Measurements from ENCODE around the gene KISS1.

KISS1 gene

DNA sequence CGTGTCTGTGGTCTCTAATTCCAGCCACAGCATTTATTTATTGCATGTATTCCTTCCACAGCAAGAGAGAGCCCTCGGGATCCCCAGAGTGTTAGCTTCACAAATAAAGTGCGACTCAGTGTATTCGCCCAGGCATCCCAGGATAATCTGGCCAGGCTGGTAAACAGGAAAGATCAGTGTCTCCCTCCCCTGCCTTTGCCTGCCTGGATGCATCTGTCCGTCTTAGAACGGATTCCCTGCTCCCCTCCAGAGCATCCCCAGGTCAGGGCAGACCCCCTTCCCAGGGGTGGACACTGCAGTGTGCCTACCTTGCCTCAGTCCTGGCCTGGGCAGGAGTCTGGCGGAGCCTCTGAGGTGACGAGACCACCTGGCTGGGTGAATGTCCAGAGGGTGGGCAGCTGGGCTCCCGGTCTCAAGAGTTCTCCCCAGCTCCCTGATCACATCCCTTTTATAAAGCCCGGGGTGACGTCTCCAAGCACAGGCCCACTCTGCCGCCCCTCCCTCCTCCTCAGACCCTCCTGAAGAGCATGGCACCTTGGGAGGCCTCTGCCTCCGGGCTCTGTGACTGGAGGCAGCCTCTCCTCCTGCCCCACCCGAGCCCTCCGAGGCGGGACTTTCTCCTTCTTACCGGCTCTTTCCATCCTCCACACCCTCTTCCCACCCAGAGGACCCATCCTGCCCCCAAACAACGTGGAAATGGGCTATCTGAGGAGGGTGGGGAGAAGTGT is at the start of gene KISS1:
TSS of gene KISS1 (minus strand) at position 424 of the 728 bp plus-strand sequence. CDS start 3,615 bp downstream, outside the sequence.
- TF ChIP-seq CTCF (IDR thresholded peaks at IDR 0.05) = no peak

GRCh38 chr1:204242920-204243319 is 46.6 kb upstream of the KISS1 start:
- no peak for TF ChIP-seq CTCF (IDR thresholded peaks at IDR 0.05)

- no peak for TF ChIP-seq CTCF (IDR thresholded peaks at IDR 0.05)
Measured at GRCh38 chr1:204241914-204242313, 45.6 kb upstream of the KISS1 start.

GRCh38 chr1:204241050-204241449 is 44.8 kb upstream of the KISS1 start:
- no peak for TF ChIP-seq CTCF (IDR thresholded peaks at IDR 0.05)

DNA sequence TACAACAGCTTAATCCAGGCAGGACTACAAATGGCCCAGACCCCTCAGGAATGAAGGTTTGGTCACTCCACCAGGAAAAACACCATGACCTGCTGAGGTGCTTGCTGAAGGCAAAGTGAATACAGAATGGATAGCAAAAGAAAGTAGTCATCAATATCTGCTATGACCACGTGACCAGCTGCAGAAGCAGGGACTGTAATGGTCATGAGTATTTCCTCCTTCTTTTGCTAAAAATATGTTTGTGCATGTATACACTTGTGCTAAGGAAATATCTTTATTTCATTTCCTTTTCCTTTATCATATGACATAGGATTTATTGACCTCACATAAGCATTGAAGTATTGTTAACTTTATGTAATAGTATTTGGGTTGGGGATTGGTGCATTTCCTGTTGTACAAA is 43.9 kb upstream of the KISS1 start:
- no peak for TF ChIP-seq CTCF (IDR thresholded peaks at IDR 0.05)

- TF ChIP-seq CTCF (IDR thresholded peaks at IDR 0.05) = no peak
Measured at GRCh38 chr1:204232526-204232925, 36.2 kb upstream of the KISS1 start.

DNA sequence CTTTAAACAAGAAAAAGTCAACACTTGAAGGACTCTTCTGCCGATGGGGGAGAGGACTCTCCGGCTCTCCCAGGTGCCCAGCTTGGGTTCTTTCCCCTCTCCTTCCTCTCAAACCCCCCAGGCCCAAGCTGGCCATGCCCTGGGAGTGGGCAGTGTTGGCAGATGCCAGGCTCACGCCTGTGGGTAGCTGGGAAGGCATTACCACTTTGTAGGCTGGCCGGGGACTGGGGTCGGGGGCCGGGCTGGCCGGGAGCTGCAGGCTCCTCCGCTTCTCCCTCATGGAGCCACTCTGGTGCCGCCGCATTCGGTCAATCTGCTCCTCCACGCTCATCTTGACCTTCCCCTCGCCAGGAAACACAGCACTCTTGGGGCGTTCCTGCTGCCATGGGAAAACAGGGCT is 33.9 kb upstream of the KISS1 start:
- TF ChIP-seq CTCF (IDR thresholded peaks at IDR 0.05) = no peak

DNA sequence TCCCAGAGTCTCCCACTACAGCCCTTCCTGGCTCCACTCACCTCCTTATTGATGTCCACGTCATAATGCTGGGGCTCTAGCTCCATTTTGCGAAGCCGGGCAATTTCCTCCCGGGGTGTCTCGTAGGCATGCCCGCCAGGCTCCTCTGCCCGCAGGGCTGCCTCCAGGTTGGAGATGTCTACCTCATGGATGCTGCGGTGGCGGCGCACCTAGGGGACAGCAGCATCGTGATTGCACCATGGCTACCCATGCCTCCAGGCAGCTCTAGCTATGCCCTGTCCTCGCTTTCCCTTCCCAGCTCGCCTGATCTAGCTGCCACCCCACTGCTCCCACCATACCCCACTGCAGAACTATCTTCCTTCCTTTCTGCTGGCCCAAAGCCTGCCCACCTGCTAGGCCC is 32.6 kb upstream of the KISS1 start:
- no peak for TF ChIP-seq CTCF (IDR thresholded peaks at IDR 0.05)
